Erythroblast (primary cell): Measurements from ENCODE around the gene PIEZO2.

Experiments used
- GATA1 ChIP-seq: IDR thresholded peaks from 2 replicates; pipeline ENCODE4 v1.6.1; 2011; ENCODE audit warnings: low read depth, mild to moderate bottlenecking, control low read depth, low read length, moderate library complexity
- POLR2A ChIP-seq: IDR thresholded peaks from 2 replicates; pipeline ENCODE4 v1.6.1; 2011; ENCODE audit warnings: mild to moderate bottlenecking, low read length

GRCh38 chr18:10842861-10843260 is 306.5 kb downstream of the PIEZO2 start:
- TF ChIP-seq POLR2A (no peak), GATA1 (no peak)
